Ovary (tissue), 9 donors: ENCODE results near the gene HS6ST3. TPM values are rescaled to one million over a fixed set of nuclear protein-coding genes. Genes with fewer than 3 reads are reported as not detected.

ENCODE experiments used
- DNase-seq, 5 donors: peaks; one replicate each; pipeline ENCODE4 v3.0.0-alpha.2; 2019 to 2020
- H3K27ac ChIP-seq, 2 donors: fragments of 200-600 bp; one replicate each; pipeline versions ENCODE4 v1.5.1 to v1.8.0; 2019 to 2022
- H3K27me3 ChIP-seq: fragments of 200-600 bp; one replicate; pipeline ENCODE4 v1.8.0; 2022
- H3K36me3 ChIP-seq: fragments of 200-600 bp; sonication (generic); one replicate; pipeline ENCODE4 v1.5.1; 2019
- H3K4me1 ChIP-seq: one replicate; pipeline ENCODE4 v1.8.1; 2013; ENCODE audit warnings: mild to moderate bottlenecking, moderate library complexity; ENCODE audit not compliant: insufficient read depth
- H3K4me3 ChIP-seq: fragments of 200-600 bp; sonication (generic); one replicate; pipeline ENCODE4 v1.5.1; 2017
- H3K9me3 ChIP-seq, 2 donors: fragments of 200-600 bp in 1 of 2; sonication (generic) in 1 of 2; one replicate each; pipeline versions ENCODE4 v1.5.1 to v1.8.1; 2013 to 2019; ENCODE audit warnings: mild to moderate bottlenecking in 1 of 2, moderate library complexity in 1 of 2
- CTCF ChIP-seq, 3 donors: fragments of 450-650 bp in 2 of 3; fragments of 200-600 bp in 1 of 3; IDR thresholded peaks; one replicate each; pipeline versions ENCODE4 v1.5.1 to v1.8.0; 2016 to 2022; ENCODE audit warnings: antibody characterized with exemption in 3 of 3, mild to moderate bottlenecking in 1 of 3
- EP300 ChIP-seq: sonication (generic); formaldehyde crosslinking; IDR thresholded peaks from one replicate; pipeline ENCODE4 v1.6.1; 2017; ENCODE audit warnings: antibody characterized with exemption
- POLR2A ChIP-seq: fragments of 450-650 bp; IDR thresholded peaks from one replicate; pipeline ENCODE4 v1.6.1; 2017; ENCODE audit warnings: antibody characterized with exemption, mild to moderate bottlenecking, moderate library complexity
- WGBS, 3 donors: extraction: QIAGEN DNeasy Blood & Tissue Kit in 1 of 3; methylation state at CpG; one replicate each; pipeline versions ENCODE4 v1.1.5 to v1.1.7; 2013 to 2017; 5-methylcytosine and 5-hydroxymethylcytosine counted together
- intact Hi-C, 4 donors: fragments of 100-400 bp; cut with DNase I; formaldehyde crosslinking; loops; one replicate each; pipeline versions ENCODE4 v1.11.0 to v1.15.1; 2022 to 2023
- polyA plus RNA-seq, 2 donors: library from polyadenylated mRNA; stranded (reverse); fragments of 200-250 nt in 1 of 2; fragments of 350-450 nt in 1 of 2; fragmentation: Illumina TruSeq in 1 of 2; extraction: RNeasy Lipid Tissue Mini Kit (QIAGEN cat#74804) in 1 of 2; gene quantifications; one replicate each; pipeline ENCODE4 v1.2.3, GENCODE V29; 2013 to 2014
- total RNA-seq, 7 donors: library from RNA; depleted of rRNA in 2 of 7; stranded (reverse); fragments of >200 nt in 2 of 7; fragmentation: NEBNext Ultra II Directional in 3 of 7; extraction: Animal tissue kit (Norgen Biotek cat#: 25700) in 3 of 7; gene quantifications; one replicate each; pipeline versions ENCODE4 v1.1.0 to v1.2.4, GENCODE V29; 2016 to 2023
- donor health status: DM: no; HTN: no; CAD: no; lungs with moderate emphysema.
- donor health status: DM: no; HTN: no; CAD: no.
- donor health status: Bipolar disorder and iron deficiency.
- donor health status: DM: yes; HTN: yes; CAD: no.
- donor health status: DM: no; HTN: no; CAD: no.
- donor health status: DM: yes; HTN: yes; CAD: no.

The HS6ST3 gene
- total and polyA plus RNA-seq, 9 donors = 0.05 to 0.46 (median 0.19) TPM; not detected in 3

- H3K36me3 ChIP-seq = no peaks in the 10 kb centered on the region
- H3K9me3 ChIP-seq = no peaks in the 10 kb centered on the region
- no peaks in the 10 kb centered on the region for H3K4me1 ChIP-seq
- no peaks in the 10 kb centered on the region for H3K27me3 ChIP-seq
- 52 to 59% (median 52%) methylated on average over 4 of the region's 4 CpGs for WGBS, 3 donors
- H3K27ac ChIP-seq = no peak overlapping the region
- DNase-seq = no peak
- intact Hi-C loops = no loop called here
- H3K4me3 ChIP-seq = no peak overlapping the region
- TF ChIP-seq EP300 = no peak
- TF ChIP-seq CTCF (IDR thresholded peaks at IDR 0.05) = no peak
- no peak for TF ChIP-seq POLR2A
Observed at GRCh38 chr13:96781141-96781540, 691.2 kb downstream of the HS6ST3 start.

GRCh38 chr13:96782186-96782585 is 692.3 kb downstream of the HS6ST3 start:
- H3K36me3 ChIP-seq = no peaks in the 10 kb centered on the region
- no peak overlapping the region for H3K4me3 ChIP-seq
- H3K4me1 ChIP-seq = no peaks in the 10 kb centered on the region
- TF ChIP-seq EP300 (no peak), POLR2A (no peak), CTCF (IDR thresholded peaks at IDR 0.05) (no peak)
- H3K9me3 ChIP-seq = no peaks in the 10 kb centered on the region
- no peak for DNase-seq
- H3K27ac ChIP-seq = no peak overlapping the region
- intact Hi-C loops = no loop called here
- WGBS, 3 donors = 66 to 75% (median 67%) methylated on average over 5 of the region's 5 CpGs
- no peaks in the 10 kb centered on the region for H3K27me3 ChIP-seq

- Histone ChIP-seq H3K4me1 (no peaks in the 10 kb centered on the region), H3K27ac (no peak overlapping the region), H3K4me3 (no peak overlapping the region), H3K27me3 (no peaks in the 10 kb centered on the region), H3K36me3 (no peaks in the 10 kb centered on the region), H3K9me3 (no peaks in the 10 kb centered on the region)
- WGBS, 3 donors = 76 to 79% (median 78%) methylated on average over 2 of the region's 2 CpGs
- intact Hi-C loops = no loop called here
- no peak for DNase-seq
- no peak for TF ChIP-seq CTCF (IDR thresholded peaks at IDR 0.05)
- no peak for TF ChIP-seq POLR2A
- no peak for TF ChIP-seq EP300
Observed at GRCh38 chr13:96783057-96783456, 693.1 kb downstream of the HS6ST3 start.

- Histone ChIP-seq H3K36me3 (no peaks in the 10 kb centered on the region), H3K4me3 (no peak overlapping the region), H3K27ac (no peak overlapping the region), H3K9me3 (no peaks in the 10 kb centered on the region), H3K4me1 (no peaks in the 10 kb centered on the region), H3K27me3 (no peaks in the 10 kb centered on the region)
- intact Hi-C loops = no loop called here
- DNase-seq = no peak
- TF ChIP-seq POLR2A (no peak), EP300 (no peak), CTCF (IDR thresholded peaks at IDR 0.05) (no peak)
- WGBS, 3 donors = 70 to 72% (median 71%) methylated on average over 3 of the region's 3 CpGs
Observed at GRCh38 chr13:96783511-96783910, 693.6 kb downstream of the HS6ST3 start.

GRCh38 chr13:96785986-96786385 is 696.1 kb downstream of the HS6ST3 start:
- no peak for TF ChIP-seq EP300
- no peak for TF ChIP-seq POLR2A
- TF ChIP-seq CTCF (IDR thresholded peaks at IDR 0.05) = no peak
- WGBS, 3 donors = 90 to 95% (median 91%) methylated on average over 3 of the region's 3 CpGs
- Histone ChIP-seq H3K4me1 (no peaks in the 10 kb centered on the region), H3K4me3 (no peak overlapping the region), H3K27me3 (no peaks in the 10 kb centered on the region), H3K9me3 (no peaks in the 10 kb centered on the region), H3K27ac (no peak overlapping the region), H3K36me3 (no peaks in the 10 kb centered on the region)
- intact Hi-C loops = no loop called here
- no peak for DNase-seq
